ENCODE data around the gene LARP4B.

DNA sequence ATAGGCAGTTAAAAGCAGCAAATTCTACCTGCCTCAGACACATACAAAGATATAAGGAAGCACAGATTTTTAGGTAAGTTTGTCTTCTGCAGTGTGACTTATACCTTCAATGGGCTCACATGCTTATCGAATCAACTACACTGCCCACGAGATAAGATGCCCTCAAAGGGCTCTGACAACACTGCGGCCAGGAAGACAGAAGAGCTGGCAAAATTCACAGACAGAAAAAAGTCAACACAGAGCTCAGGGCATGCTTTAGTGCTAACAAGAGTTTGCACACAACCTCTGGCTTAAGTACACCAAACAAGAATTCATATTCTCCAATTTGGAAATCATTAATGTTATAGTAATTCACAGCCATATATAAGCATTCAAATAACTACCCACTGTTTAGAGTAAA is 62.3 kb downstream of the LARP4B start:
- TF ChIP-seq POLR2A (IDR thresholded peaks at IDR 0.05; ENCODE audit: low read depth, low read length) (no peak), CTCF (IDR thresholded peaks at IDR 0.05; ENCODE audit: extremely low read depth in 1 of 2, insufficient read depth in 1 of 2, low read depth in 1 of 2, low read length in 2 of 2) (no peak), EZH2 (IDR thresholded peaks at IDR 0.05; ENCODE audit: borderline replicate concordance, low read depth, low read length, severe bottlenecking) (no peak), FOS (IDR thresholded peaks at IDR 0.05; ENCODE audit: borderline replicate concordance, insufficient read depth, low read length) (no peak), GATA2 (IDR thresholded peaks at IDR 0.05; ENCODE audit: insufficient read depth, insufficient read length, low read depth, low read length) (no peak), JUN (IDR thresholded peaks at IDR 0.05; ENCODE audit: borderline replicate concordance, insufficient read depth, insufficient read length, low read depth) (no peak)

All from endothelial cell of umbilical vein (primary cell).